K562 (cell line): Measurements from ENCODE around the gene OR8A1. TPM values are rescaled to one million over a fixed set of nuclear protein-coding genes. Genes with fewer than 3 reads are reported as not detected.

Source experiments
- CEBPG ChIP-seq, 3 experiments: fragments of 200-800 bp in 1 of 3; sonication (Bioruptor generic) in 1 of 3; sonication (generic) in 1 of 3; formaldehyde crosslinking in 1 of 3; IDR thresholded peaks in 2 of 3; conservative IDR thresholded peaks in 1 of 3; 2 replicates each; pipeline versions ENCODE4 v1.6.1 to v1.8.0; 2016 to 2022; ENCODE audit warnings: missing compliant biosample characterization in 2 of 3, missing genetic modification characterization in 2 of 3, mild to moderate bottlenecking in 1 of 3, missing genetic modification reagents in 1 of 3
- DEAF1 ChIP-seq: fragments of 450-650 bp; formaldehyde crosslinking; IDR thresholded peaks from 2 replicates; pipeline ENCODE4 v1.4.0; 2020; ENCODE audit warnings: mild to moderate bottlenecking, moderate library complexity
- DPF2 ChIP-seq: fragments of 450-650 bp; IDR thresholded peaks from 2 replicates; pipeline ENCODE4 v1.6.1; 2016
- OTX1 ChIP-seq: fragments of 450-650 bp; formaldehyde crosslinking; IDR thresholded peaks from 2 replicates; pipeline ENCODE4 v1.4.0; 2022; ENCODE audit warnings: mild to moderate bottlenecking
- PHF21A ChIP-seq: fragments of 450-650 bp; IDR thresholded peaks from 2 replicates; pipeline ENCODE4 v1.6.1; 2017; ENCODE audit warnings: low read depth, borderline replicate concordance
- PHTF2 ChIP-seq: fragments of 250-450 bp; sonication (Bioruptor Pico); IDR thresholded peaks from 2 replicates; pipeline ENCODE4 v1.5.0; 2021; ENCODE audit warnings: mild to moderate bottlenecking
- RBM39 ChIP-seq: fragments of 200-400 bp; formaldehyde crosslinking; optimal IDR thresholded peaks from 2 replicates; pipeline ENCODE3; 2018; ENCODE audit warnings: low read depth, low read length
- SMAD4 ChIP-seq: fragments of 250-450 bp; sonication (Bioruptor Pico); conservative IDR thresholded peaks from 2 replicates; pipeline ENCODE4 v1.8.0; 2021; ENCODE audit warnings: inconsistent platforms, mild to moderate bottlenecking, moderate library complexity
- THRA ChIP-seq: fragments of 450-650 bp; IDR thresholded peaks from 2 replicates; pipeline ENCODE4 v1.6.1; 2017; ENCODE audit warnings: mild to moderate bottlenecking, moderate library complexity
- ZC3H4 ChIP-seq: sonication (generic); formaldehyde crosslinking; IDR thresholded peaks from 2 replicates; pipeline ENCODE4 v1.9.0; 2021; ENCODE audit warnings: missing genetic modification reagents, borderline replicate concordance
- ZNF121 ChIP-seq: sonication (generic); formaldehyde crosslinking; conservative IDR thresholded peaks from 2 replicates; pipeline ENCODE4 v1.8.0; 2022; ENCODE audit warnings: missing genetic modification reagents
- ZNF133 ChIP-seq: fragments of 250-450 bp; sonication (Bioruptor Pico); IDR thresholded peaks from 2 replicates; pipeline ENCODE4 v1.4.0; 2020; ENCODE audit warnings: mild to moderate bottlenecking
- ZNF318 ChIP-seq, 2 experiments: fragments of 450-650 bp; IDR thresholded peaks; 2 replicates each; pipeline ENCODE4 v1.6.1; 2016; ENCODE audit warnings: mild to moderate bottlenecking in 2 of 2, borderline replicate concordance in 1 of 2, low read depth in 1 of 2, moderate library complexity in 1 of 2
- ZNF512 ChIP-seq: IDR thresholded peaks from 2 replicates; pipeline ENCODE4 v1.6.1; 2016; ENCODE audit warnings: missing genetic modification characterization, missing compliant biosample characterization
- ZNF766 ChIP-seq: fragments of 200-800 bp; sonication (Bioruptor generic); conservative IDR thresholded peaks from 2 replicates; pipeline ENCODE4 v1.6.1; 2016; ENCODE audit warnings: missing genetic modification characterization, missing compliant biosample characterization
- polyA plus RNA-seq, 8 experiments: library from polyadenylated mRNA; depleted of rRNA in 4 of 8; stranded (reverse) in 5 of 8; unstranded in 3 of 8; fragments of >200 nt; fragmentation: Nextera tagmentation in 2 of 8; fragmentation: Illumina TruSeq in 1 of 8; extraction: Ambion mirVana in 2 of 8; extraction: Trizol in 1 of 8; gene quantifications; 2 replicates each; pipeline versions ENCODE4 v1.2.1 to v1.2.3, GENCODE V29; 2011 to 2014; ENCODE audit warnings: inconsistent platforms in 1 of 8, missing spikeins in 1 of 8
- total RNA-seq, 7 experiments: library from RNA; depleted of rRNA in 6 of 7; stranded (reverse); fragments of >200 nt in 6 of 7; fragmentation: Illumina TruSeq in 2 of 7; extraction: Trizol in 2 of 7; gene quantifications; 2 replicates each; pipeline versions ENCODE4 v1.2.1 to v1.2.3, GENCODE V29; 2011 to 2021; ENCODE audit warnings: low replicate concordance in 1 of 7

OR8A1 gene
- total and polyA plus RNA-seq, 9 of the 15 experiments (the other 6 are each of a cell fraction or from before 2014, with no cell fraction given): 0.27 to 2.7 (median 1.4) TPM

GRCh38 chr11:124535552-124536232 is 34.1 kb upstream of the OR8A1 start (continued):
- TF ChIP-seq ZNF121: no peak
- no peak for TF ChIP-seq ZC3H4
- TF ChIP-seq DEAF1: no peak
- TF ChIP-seq PHTF2 (CRISPR knock-in tag): no peak
- TF ChIP-seq OTX1 (CRISPR knock-in tag): no peak
- no peak for TF ChIP-seq ZNF318 (IDR thresholded peaks at IDR 0.05; ENCODE audit: borderline replicate concordance in 1 of 2, low read depth in 1 of 2)
- no peak for TF ChIP-seq ZNF512 (tag)
- TF ChIP-seq PHF21A: no peak
- TF ChIP-seq DPF2: no peak
- no peak for TF ChIP-seq SMAD4
- TF ChIP-seq CEBPG (CRISPR knock-in tag; IDR thresholded peaks at IDR 0.05): peak; percentile 57; the same call in 1 of the 2 replicates
- TF ChIP-seq CEBPG (tag; conservative IDR thresholded peaks at IDR 0.05 in 1 of 2, IDR thresholded peaks at IDR 0.05 in 1 of 2): peak; percentile 85 to 95
- no peak for TF ChIP-seq ZNF766 (CRISPR knock-in tag)
- no peak for TF ChIP-seq THRA
- no peak for TF ChIP-seq RBM39
- TF ChIP-seq ZNF133 (CRISPR knock-in tag): no peak
